Fibroblast of skin of right biceps (primary cell): ENCODE data around the gene MYL1.

Experiments used
- DNase-seq: peaks from one replicate; pipeline ENCODE4 v3.0.0-alpha.2; 2013

MYL1 gene

DNA sequence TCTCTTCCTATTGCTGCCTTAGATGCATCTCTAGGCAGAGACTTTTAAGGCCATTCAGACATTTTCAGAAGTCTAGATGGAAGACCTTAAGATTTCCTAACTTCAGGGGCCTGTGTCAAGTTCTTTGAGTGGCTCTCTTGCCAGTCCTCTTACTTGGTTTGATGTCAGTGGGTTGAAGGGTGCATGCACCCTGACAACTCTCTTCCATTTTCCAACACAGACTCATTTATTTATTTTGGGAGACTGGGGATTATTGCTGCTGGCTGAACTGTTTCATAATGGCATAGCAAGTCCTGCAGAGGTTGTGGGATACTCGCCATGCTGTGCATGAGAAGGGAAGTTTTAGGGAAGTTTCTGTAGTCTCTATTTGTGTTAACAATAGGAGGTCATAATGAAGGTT, 50.7 kb downstream of the MYL1 start:
- no peak for DNase-seq

DNA sequence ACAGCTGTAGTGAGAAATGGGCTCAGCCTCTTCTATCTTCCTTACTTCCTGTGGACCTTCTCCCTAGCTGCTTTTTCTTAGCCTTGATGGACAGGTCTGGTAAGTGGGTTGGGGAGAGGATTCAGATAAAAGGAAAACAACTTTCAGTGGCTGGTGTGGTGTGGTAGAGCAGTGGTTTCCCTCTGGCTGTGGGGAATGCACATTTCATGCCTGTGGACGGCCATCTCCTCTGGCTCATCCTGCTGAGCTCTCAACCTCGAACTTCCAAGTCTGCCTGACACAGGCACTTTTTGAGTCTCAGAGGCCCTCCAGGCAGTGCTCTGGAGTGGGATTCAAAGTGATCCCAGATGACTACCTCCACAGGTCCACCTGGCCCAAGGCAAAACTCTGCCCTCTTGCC, 51.1 kb downstream of the MYL1 start:
- DNase-seq: no peak

DNA sequence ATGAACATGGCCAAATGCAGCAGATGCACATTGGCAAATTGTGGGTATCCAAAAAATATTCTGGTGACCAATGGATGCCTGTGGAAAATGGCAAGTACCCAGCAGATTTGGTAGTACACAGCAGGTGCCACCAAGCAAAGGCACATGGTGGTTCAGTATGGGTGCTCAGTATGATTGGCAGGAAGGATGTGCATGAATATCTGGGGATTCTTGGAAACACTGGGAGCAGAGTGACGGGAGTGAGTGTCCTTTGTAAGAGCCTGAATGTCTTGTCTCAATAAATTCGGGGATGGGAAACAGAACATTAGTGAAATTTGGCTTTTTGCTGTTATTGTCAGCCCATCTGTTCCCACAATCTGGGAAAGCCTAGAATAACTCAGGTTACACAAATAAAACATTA, 52.9 kb downstream of the MYL1 start:
- DNase-seq: no peak

DNA sequence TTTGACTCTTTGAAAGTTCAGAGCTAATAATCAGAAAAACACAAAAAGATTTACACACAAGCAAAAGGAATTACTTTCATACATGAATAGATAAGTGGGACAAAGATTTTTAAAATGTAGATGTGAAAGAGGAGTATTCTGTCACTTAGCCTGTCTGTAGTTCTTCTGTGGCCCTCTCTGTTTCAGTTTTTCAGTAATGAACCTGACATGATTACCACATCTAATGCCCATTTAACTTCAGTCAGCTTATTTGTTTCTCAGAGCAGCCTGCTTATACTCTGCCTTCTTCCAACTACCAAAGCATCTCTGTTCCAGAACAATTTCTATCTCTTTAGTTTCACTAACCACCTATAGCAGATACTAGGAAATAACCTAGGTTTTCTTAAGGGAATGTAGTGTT, 55.3 kb downstream of the MYL1 start:
- no peak for DNase-seq

DNA sequence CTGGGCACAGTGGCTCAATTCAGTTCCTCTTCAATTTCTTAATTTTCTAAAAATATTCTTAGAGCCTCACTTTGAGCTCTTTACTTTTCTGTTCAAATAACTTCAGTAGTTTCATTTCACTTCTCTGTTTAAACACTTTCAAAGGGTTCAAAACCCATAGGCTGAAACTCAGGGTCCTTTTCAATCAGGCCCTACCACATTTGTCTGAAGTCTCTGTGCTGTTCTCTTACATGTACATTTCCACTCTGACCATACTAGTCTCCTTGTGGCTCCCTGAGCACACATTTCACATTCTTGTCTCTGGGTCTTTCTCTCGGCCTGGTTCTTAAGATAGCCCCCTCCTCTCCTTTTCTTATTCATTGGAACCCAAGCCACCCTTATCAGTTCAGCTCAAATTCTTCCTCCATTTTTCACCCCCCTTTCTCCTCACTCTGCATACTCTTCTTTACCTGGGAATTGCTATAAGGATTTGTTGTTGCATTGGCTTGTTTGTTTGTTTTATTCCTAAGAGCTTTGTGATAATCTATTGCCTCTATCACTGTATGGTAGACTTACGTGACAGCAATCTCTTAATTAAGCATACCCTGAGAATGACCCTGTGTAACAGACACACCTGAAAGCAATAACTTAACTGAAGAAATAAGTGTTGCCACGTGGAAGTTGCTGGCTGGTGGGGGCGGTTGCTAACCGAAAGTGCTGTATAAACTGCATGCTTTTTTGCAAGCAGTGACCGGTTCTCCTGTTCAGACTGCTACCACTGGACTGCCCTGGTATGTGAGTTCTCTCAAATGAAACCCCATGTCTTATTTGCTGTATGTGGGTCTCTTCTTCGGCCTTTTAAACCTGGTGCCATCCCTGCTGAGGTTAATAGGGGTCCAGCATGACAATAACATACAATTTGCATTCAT, 62.0 kb downstream of the MYL1 start:
- no peak for DNase-seq

DNA sequence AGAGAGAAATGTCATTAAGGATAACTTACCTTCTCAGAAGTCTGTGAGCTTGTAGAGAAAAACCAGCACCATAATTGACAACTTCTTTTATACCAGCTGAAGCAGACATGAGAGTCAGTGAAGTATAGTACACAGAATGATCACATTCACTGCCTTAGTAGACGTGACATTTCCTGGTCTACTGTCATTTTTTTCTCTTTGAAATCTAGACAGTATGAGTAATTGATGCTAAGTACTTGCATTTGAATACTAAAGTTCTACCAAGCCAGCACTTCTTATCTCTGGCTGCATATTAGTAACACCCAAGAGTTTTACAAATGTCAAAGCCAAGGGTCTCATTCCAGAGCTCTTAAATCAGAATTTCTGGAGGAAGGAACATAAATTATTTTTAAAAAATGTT, 64.4 kb downstream of the MYL1 start:
- no peak for DNase-seq
